ENCODE results near the gene XKR8. TPM values are rescaled to one million over a fixed set of nuclear protein-coding genes. Genes with fewer than 3 reads are reported as not detected.

Gene XKR8
- total and polyA plus RNA-seq, 12 donors: 2.2 to 6.0 (median 4.4) TPM

DNA sequence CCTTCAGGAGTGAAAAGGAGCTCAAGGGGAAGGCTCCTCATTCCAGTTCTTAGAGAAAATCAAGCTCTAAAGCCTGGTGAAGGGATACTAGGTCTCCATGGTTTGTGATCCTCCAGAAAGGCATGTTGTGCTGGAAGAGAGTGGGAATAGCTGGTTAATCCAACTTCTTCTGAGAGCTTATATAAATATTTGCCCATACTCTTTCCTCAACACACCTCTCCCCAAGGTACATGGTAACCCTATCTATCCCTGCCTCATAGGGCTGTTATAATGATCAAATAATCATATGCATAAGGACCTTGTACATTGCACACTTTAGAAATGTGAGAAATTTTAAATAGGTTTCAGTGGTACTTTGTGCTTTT lies 14.6 kb downstream of the XKR8 start:
- no peak overlapping the region for H3K27ac ChIP-seq
- no peak overlapping the region for H3K4me3 ChIP-seq
- ATAC-seq (no peak), DNase-seq (no peak)
- H3K36me3 ChIP-seq: peaks cover 0 to 71% (median 11%) of the 10 kb centered on the region in 9 donors
- TF ChIP-seq, protein P1, sequence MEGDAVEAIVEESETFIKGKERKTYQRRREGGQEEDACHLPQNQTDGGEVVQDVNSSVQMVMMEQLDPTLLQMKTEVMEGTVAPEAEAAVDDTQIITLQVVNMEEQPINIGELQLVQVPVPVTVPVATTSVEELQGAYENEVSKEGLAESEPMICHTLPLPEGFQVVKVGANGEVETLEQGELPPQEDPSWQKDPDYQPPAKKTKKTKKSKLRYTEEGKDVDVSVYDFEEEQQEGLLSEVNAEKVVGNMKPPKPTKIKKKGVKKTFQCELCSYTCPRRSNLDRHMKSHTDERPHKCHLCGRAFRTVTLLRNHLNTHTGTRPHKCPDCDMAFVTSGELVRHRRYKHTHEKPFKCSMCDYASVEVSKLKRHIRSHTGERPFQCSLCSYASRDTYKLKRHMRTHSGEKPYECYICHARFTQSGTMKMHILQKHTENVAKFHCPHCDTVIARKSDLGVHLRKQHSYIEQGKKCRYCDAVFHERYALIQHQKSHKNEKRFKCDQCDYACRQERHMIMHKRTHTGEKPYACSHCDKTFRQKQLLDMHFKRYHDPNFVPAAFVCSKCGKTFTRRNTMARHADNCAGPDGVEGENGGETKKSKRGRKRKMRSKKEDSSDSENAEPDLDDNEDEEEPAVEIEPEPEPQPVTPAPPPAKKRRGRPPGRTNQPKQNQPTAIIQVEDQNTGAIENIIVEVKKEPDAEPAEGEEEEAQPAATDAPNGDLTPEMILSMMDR (IDR thresholded peaks at IDR 0.05): no peak
- H3K9me3 ChIP-seq: no peaks in the 10 kb centered on the region
- peaks cover 3 to 35% (median 20%) of the 10 kb centered on the region in 9 donors for H3K4me1 ChIP-seq
- intact Hi-C loops (cut with DNase I): loop anchor here in 4 of 10 donors (5.0 to 10.0 kb wide), 2 partner anchors 110 to 117 kb away; no protein-coding TSS in a partner anchor
- H3K27me3 ChIP-seq: no peaks in the 10 kb centered on the region

DNA sequence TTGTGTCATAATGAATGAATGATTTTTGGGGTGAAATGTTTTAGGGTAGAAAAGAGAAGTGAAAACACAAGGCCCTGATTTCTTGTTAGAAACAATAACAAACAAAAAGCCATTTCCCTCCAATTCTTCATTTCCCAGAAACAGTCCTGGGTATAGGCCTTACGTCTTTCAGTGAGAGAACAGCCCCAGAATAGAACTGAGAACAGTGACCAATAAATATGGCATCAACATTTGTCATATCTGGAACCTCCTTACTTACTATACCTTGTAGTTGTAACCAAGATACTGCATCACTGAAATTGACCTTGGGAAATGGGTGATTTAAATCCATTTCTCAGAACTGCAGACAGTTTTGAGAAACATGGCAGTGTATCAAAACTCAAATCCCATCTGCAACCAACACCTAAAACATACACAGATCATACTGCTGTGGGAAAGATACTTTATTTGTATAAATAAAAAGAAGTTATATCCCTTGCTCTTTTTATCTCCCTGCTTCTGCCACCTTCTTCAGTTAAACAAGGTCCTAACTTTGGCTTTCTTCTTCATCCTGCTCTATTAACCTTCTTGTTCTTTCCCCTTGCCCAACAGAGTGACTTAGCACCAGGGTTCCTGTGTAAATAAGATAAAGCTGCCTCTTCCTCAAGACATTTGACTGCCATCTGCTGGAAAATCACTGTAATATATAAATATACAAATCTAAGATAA lies 19.5 kb downstream of the XKR8 start:
- intact Hi-C loops (cut with DNase I): loop anchor here in 8 of 10 donors (1.0 to 10.0 kb wide), 5 partner anchors 39 to 122 kb away; no protein-coding TSS in a partner anchor
- DNase-seq: no peak
- WGBS, 2 donors: 80 to 87% methylated on average over 1 of the region's 1 CpG

DNA sequence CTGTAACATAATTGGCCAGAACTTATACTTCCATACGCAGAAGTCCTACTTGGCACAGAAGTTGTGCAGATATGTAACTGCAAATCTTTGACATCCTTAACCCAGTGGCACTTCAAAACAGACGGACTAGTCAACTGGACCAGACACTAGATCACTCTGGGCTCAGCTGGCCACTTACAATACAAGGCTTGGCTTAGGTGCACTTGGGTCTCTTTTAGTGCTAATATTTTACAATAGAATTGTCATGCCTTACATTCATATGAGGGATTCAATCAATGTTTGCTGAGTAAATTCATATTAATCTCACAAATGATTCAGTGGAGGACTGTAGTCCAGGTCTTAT lies 20.1 kb downstream of the XKR8 start:
- no peak overlapping the region for H3K4me3 ChIP-seq
- DNase-seq (no peak), ATAC-seq (no peak)
- WGBS, 2 donors: 21 to 25% methylated on average over 2 of the region's 2 CpGs
- intact Hi-C loops (cut with DNase I): loop anchor here in 9 of 10 donors (1.0 to 10.0 kb wide), 7 partner anchors 37 to 683 kb away; no protein-coding TSS in a partner anchor
- H3K27ac ChIP-seq: peak overlapping the region in 2 of 10 donors; percentile 16 to 38
- TF ChIP-seq, protein P1 (IDR thresholded peaks at IDR 0.05): peak in 1 of 9 donors; percentile 0
- peaks cover 0 to 57% (median 11%) of the 10 kb centered on the region in 9 donors for H3K36me3 ChIP-seq
- H3K9me3 ChIP-seq: no peaks in the 10 kb centered on the region
- no peaks in the 10 kb centered on the region for H3K27me3 ChIP-seq
- H3K4me1 ChIP-seq: peaks cover 0 to 20% (median 13%) of the 10 kb centered on the region in 9 donors

More for the DNA sequence above, 19.5 kb downstream of the XKR8 start:
- peak overlapping the region in 3 of 10 donors; percentile 9 to 61 (median 38) for H3K27ac ChIP-seq
- H3K27me3 ChIP-seq: no peaks in the 10 kb centered on the region
- peaks cover 0 to 59% (median 11%) of the 10 kb centered on the region in 9 donors for H3K36me3 ChIP-seq
- peak in 6 of 8 donors; percentile 71 to 78 (median 74) for ATAC-seq
- no peak overlapping the region for H3K4me3 ChIP-seq
- no peaks in the 10 kb centered on the region for H3K9me3 ChIP-seq
- TF ChIP-seq, protein P1 (IDR thresholded peaks at IDR 0.05): peak; percentile 14 to 65 (median 57)
- H3K4me1 ChIP-seq: peaks cover 0 to 20% (median 13%) of the 10 kb centered on the region in 9 donors

DNA sequence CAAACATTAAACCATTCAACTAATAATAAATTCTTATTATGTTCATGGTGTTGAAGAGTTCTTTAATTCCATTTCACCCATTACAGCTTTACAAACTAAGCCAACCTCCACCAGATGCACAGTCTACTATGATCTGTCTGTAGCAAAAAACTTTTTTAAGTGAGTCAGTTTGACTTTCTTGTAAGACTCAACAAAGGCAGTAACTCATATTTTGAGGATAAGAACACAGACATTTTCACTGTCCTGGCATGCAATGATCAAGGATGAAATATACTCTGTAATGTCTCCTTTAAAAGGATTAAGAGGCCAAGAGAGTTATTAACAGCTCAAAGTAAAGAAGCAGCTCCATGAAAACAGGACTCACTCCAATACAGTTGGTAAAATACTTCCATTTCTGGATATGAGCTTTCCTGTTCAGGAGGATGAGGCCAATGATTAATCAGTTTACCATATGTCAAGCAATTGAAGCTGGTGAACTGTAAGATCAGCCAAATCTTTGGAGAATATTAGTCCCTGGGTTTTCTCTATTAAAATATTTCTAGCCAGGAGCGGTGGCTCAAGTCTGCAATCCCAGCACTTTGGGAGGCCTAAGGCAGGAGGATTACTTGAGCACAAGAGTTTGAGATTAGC lies 20.6 kb downstream of the XKR8 start:
- Histone ChIP-seq H3K9me3 (no peaks in the 10 kb centered on the region), H3K4me3 (no peak overlapping the region), H3K4me1 (peaks cover 0 to 20% (median 13%) of the 10 kb centered on the region in 9 donors), H3K27ac (peak overlapping the region in 3 of 10 donors; percentile 4 to 46 (median 16)), H3K36me3 (peaks cover 0 to 57% (median 11%) of the 10 kb centered on the region in 9 donors), H3K27me3 (no peaks in the 10 kb centered on the region)
- ATAC-seq (peak in 3 of 8 donors; percentile 19 to 68 (median 52)), DNase-seq (no peak)
- TF ChIP-seq, protein P1 (IDR thresholded peaks at IDR 0.05): no peak
- intact Hi-C loops (cut with DNase I): loop anchor here in 3 of 10 donors (2.0 to 5.0 kb wide), 3 partner anchors 38 to 683 kb away; no protein-coding TSS in a partner anchor
- 72 to 77% methylated on average over 1 of the region's 1 CpG for WGBS, 2 donors
